ENCODE results near the gene OVAAL.

OVAAL gene

GRCh38 chr1:180603223-180603849, 44.6 kb downstream of the OVAAL start:
- Histone ChIP-seq H3K4me3 (ENCODE audit: low read length) (no peak overlapping the region), H3K9ac (ENCODE audit: low read length) (no peak overlapping the region), H3K27me3 (ENCODE audit: control insufficient read depth, insufficient read depth, low read length) (no peaks in the 10 kb centered on the region), H3K4me1 (ENCODE audit: control insufficient read depth, insufficient read depth, low read length) (peaks cover 8% of the 10 kb centered on the region), H3K9me3 (ENCODE audit: control insufficient read depth, low read length) (no peaks in the 10 kb centered on the region), H3K36me3 (ENCODE audit: control insufficient read depth, insufficient read depth, low read length) (no peaks in the 10 kb centered on the region)

DNA sequence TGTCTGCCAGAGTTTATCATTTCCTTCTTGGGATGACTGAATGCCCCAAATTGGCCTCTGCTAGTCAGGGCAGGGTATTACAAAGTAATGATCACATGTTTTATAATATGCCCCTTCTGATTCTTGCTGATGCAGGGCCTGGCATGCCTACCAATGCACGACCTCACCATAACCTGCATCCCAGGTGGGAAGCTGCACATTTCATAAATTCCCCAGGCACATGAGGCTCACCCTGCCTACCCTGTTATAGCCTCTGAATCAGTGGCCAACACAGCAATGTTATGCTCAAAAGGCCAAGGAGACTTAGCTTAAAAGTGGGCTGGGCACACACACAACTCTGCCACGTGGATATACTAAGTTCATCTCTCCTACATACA, 45.1 kb downstream of the OVAAL start:
- H3K27me3 ChIP-seq (ENCODE audit: control insufficient read depth, insufficient read depth, low read length): no peaks in the 10 kb centered on the region
- H3K4me3 ChIP-seq (ENCODE audit: low read length): no peak overlapping the region
- no peaks in the 10 kb centered on the region for H3K36me3 ChIP-seq (ENCODE audit: control insufficient read depth, insufficient read depth, low read length)
- peaks cover 2% of the 10 kb centered on the region for H3K4me1 ChIP-seq (ENCODE audit: control insufficient read depth, insufficient read depth, low read length)
- no peaks in the 10 kb centered on the region for H3K9me3 ChIP-seq (ENCODE audit: control insufficient read depth, low read length)
- H3K9ac ChIP-seq (ENCODE audit: low read length): no peak overlapping the region

DNA sequence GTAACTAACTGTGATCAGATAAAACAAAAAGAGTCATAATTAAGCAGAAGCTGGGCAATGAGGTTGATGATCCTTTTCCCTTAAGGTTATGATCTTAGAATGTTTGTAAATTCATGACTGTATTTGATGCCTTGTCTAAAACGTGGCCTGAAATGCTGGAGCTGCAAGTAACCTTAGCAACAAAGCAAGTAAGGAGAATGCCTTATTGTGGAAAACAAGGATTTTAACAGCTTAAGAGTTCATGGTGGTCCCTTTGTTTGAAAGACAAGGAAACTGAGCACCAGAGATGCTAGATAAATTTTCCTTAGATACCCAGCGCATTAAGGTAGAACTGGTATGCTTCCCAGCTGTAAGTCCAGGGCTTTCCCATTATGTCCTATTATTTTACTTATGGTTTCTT, 47.4 kb downstream of the OVAAL start:
- Histone ChIP-seq H3K4me1 (ENCODE audit: control insufficient read depth, insufficient read depth, low read length) (no peaks in the 10 kb centered on the region), H3K9ac (ENCODE audit: low read length) (no peak overlapping the region), H3K27me3 (ENCODE audit: control insufficient read depth, insufficient read depth, low read length) (no peaks in the 10 kb centered on the region), H3K36me3 (ENCODE audit: control insufficient read depth, insufficient read depth, low read length) (no peaks in the 10 kb centered on the region), H3K9me3 (ENCODE audit: control insufficient read depth, low read length) (no peaks in the 10 kb centered on the region), H3K4me3 (ENCODE audit: low read length) (no peak overlapping the region)

DNA sequence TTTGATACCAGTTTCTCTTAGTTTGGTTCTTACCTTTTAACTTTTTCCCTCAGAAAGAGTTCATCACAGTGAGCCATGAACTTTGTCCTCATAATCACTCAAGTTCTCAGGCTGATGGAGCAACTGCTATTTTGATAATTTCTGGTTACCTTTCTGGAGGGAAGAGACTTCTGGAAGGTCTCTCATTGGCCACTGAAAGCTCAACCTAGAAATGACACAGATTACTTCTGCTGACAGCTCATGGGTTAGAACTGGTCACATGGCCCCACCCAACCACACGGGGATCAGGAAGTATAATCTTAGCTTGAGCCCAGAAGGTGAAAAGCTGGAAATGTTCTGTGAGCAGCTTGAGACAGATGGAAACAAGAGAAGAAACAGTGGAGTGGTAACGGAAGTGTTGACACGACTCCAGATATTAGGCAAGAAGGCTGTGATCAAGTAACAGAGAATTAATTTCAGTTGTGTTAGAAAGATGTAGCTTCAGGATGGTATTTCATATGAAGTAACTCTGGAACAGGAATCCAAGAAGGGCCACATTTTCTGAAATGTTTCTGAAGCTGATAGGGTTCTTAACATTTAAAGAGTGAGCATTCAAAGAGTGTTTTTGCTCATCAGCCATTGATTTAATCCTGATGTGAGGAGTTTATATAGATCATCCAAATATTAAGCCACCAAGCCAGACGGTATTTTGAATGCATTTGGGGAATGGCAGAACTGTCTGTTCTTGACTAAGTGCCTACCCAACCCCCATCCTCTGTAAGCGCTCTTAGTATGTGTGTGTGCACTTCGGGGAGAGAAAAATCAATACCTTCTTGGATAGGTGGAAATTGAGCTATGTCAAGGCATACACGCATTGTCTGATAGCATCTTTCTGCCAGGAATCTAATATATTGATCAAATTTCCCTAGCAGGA, 51.1 kb downstream of the OVAAL start:
- Histone ChIP-seq H3K4me3 (ENCODE audit: low read length) (no peak overlapping the region), H3K36me3 (ENCODE audit: control insufficient read depth, insufficient read depth, low read length) (no peaks in the 10 kb centered on the region), H3K27me3 (ENCODE audit: control insufficient read depth, insufficient read depth, low read length) (no peaks in the 10 kb centered on the region), H3K9ac (ENCODE audit: low read length) (no peak overlapping the region), H3K9me3 (ENCODE audit: control insufficient read depth, low read length) (no peaks in the 10 kb centered on the region), H3K4me1 (ENCODE audit: control insufficient read depth, insufficient read depth, low read length) (no peaks in the 10 kb centered on the region)

DNA sequence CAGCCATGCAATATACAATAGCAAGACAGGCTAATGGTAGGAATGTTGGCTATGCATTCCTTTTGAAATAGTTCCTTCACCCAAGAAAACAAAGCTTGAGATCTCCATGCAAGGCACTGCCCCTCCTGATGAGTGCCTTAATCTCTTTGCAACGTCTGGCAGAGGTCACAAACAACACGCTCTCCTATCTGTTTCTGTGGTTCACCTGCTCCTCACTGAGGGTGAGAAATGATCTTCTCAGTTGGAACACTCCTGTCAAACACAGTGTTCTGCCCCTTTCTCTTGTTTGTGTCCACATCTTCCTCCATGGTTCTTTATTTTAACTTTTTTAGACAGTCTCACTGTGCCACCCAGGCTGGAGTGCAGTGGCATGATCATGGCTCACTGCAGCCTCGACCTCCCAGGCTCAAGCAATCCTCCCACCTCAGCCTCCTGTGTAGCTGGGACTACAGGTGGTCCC, 51.8 kb downstream of the OVAAL start:
- no peak overlapping the region for H3K9ac ChIP-seq (ENCODE audit: low read length)
- H3K4me3 ChIP-seq (ENCODE audit: low read length): no peak overlapping the region
- no peaks in the 10 kb centered on the region for H3K27me3 ChIP-seq (ENCODE audit: control insufficient read depth, insufficient read depth, low read length)
- H3K9me3 ChIP-seq (ENCODE audit: control insufficient read depth, low read length): no peaks in the 10 kb centered on the region
- H3K4me1 ChIP-seq (ENCODE audit: control insufficient read depth, insufficient read depth, low read length): no peaks in the 10 kb centered on the region
- H3K36me3 ChIP-seq (ENCODE audit: control insufficient read depth, insufficient read depth, low read length): no peaks in the 10 kb centered on the region

DNA sequence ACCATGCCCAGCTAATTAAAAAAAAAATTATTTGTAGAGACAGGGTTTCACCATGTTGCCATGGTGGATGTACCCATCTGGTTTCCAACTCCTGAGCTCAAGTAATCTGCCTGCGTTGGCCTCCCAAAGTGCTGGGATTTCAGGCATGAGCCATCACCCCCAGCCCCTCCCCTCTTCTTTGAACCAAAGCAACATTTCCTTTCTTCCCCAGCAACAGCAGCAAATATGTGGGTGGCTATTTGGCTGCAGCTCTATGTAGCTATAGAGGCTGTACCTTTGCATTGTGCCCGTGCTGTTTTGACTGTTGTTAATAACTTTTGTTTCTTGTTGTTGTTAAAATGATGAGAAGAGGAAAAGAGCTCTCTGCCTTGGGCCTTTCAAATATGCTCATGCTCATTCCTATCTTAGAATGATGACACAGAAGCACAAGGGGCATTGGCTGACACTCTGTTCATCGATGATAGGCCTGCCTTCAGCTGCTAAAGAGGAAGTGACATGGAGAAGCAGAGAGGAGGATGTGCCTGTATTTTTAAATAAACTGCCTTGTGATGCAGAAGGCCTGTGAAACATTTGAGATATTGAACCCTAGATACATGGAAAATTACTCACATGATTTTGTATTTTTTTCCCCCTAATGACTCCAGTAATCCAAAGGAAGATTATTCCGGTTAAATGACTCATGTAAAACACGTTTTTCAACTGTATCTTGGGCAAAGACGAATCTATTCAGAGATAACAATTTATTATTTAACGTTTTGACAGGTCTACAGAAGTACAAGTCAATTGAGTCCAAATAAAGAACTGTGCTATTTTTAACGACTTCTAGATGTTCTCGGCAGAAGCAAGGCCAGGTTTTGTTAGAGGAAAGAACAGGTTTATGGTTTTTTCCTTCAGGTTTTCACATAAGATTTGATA, 52.5 kb downstream of the OVAAL start:
- no peak overlapping the region for H3K4me3 ChIP-seq (ENCODE audit: low read length)
- no peaks in the 10 kb centered on the region for H3K36me3 ChIP-seq (ENCODE audit: control insufficient read depth, insufficient read depth, low read length)
- no peaks in the 10 kb centered on the region for H3K9me3 ChIP-seq (ENCODE audit: control insufficient read depth, low read length)
- H3K27me3 ChIP-seq (ENCODE audit: control insufficient read depth, insufficient read depth, low read length): no peaks in the 10 kb centered on the region
- no peak overlapping the region for H3K9ac ChIP-seq (ENCODE audit: low read length)
- H3K4me1 ChIP-seq (ENCODE audit: control insufficient read depth, insufficient read depth, low read length): peaks cover 4% of the 10 kb centered on the region

- no peaks in the 10 kb centered on the region for H3K27me3 ChIP-seq (ENCODE audit: control insufficient read depth, insufficient read depth, low read length)
- no peaks in the 10 kb centered on the region for H3K9me3 ChIP-seq (ENCODE audit: control insufficient read depth, low read length)
- no peak overlapping the region for H3K9ac ChIP-seq (ENCODE audit: low read length)
- H3K4me3 ChIP-seq (ENCODE audit: low read length): no peak overlapping the region
- no peaks in the 10 kb centered on the region for H3K36me3 ChIP-seq (ENCODE audit: control insufficient read depth, insufficient read depth, low read length)
- peaks cover 17% of the 10 kb centered on the region for H3K4me1 ChIP-seq (ENCODE audit: control insufficient read depth, insufficient read depth, low read length)
These were observed 53.9 kb downstream of the OVAAL start for GRCh38 chr1:180612632-180613031.

GRCh38 chr1:180614730-180615129, 56.0 kb downstream of the OVAAL start:
- Histone ChIP-seq H3K9me3 (ENCODE audit: control insufficient read depth, low read length) (no peaks in the 10 kb centered on the region), H3K9ac (ENCODE audit: low read length) (no peak overlapping the region), H3K27me3 (ENCODE audit: control insufficient read depth, insufficient read depth, low read length) (no peaks in the 10 kb centered on the region), H3K36me3 (ENCODE audit: control insufficient read depth, insufficient read depth, low read length) (no peaks in the 10 kb centered on the region), H3K4me3 (ENCODE audit: low read length) (no peak overlapping the region), H3K4me1 (ENCODE audit: control insufficient read depth, insufficient read depth, low read length) (peaks cover 19% of the 10 kb centered on the region)

DNA sequence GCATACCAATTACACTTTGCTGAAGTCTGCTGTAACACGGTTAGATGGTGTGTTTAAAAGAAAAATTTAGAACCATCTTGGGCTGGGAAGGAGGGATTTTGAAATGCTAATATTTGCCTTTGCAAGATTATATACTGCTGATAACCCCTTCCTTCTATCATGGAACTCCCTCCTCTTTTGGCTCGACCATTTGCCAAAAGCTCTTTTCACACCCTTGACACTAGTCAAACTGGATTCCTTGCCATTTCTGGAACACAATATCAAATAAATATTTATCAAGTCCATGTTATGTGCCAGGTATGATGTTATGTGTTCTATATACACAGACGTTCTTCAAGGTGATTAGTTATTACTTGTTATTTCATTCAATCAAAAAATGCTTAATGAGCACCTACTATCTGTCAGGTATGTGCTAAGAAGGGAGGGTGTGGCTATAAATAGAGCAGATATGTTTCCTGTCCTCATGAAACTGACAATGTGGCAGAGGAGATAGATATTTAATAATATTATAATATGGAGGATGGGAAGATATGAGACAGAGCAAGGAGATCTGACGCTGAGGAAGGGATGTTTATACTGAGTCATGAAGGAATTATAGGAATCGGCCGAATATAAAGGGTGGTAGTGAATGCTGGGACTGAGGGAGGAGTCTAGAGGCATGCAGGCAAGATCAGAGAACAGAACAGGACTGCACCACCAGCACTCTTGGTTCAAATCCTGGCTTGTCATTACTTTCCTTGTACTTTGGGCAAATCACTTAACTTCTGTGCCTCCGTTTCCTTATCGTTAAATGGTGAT, 56.9 kb downstream of the OVAAL start:
- peaks cover 19% of the 10 kb centered on the region for H3K4me1 ChIP-seq (ENCODE audit: control insufficient read depth, insufficient read depth, low read length)

More for the DNA sequence above, 56.9 kb downstream of the OVAAL start:
- Histone ChIP-seq H3K27me3 (ENCODE audit: control insufficient read depth, insufficient read depth, low read length) (no peaks in the 10 kb centered on the region), H3K9ac (ENCODE audit: low read length) (no peak overlapping the region), H3K36me3 (ENCODE audit: control insufficient read depth, insufficient read depth, low read length) (no peaks in the 10 kb centered on the region), H3K4me3 (ENCODE audit: low read length) (no peak overlapping the region), H3K9me3 (ENCODE audit: control insufficient read depth, low read length) (no peaks in the 10 kb centered on the region)
